A549 (cell line): ENCODE results near the gene SPECC1L.

Experiments
- CTCF ChIP-seq: fragments of >200 bp; sonication (Bioruptor Twin); formaldehyde crosslinking; IDR thresholded peaks from 3 replicates; pipeline ENCODE4 v1.5.1; 2016
- POLR2A ChIP-seq: IDR thresholded peaks from 2 replicates; pipeline ENCODE4 v1.6.1; 2012; ENCODE audit warnings: mild to moderate bottlenecking, low read length
- ZNF302 ChIP-seq: fragments of 250-450 bp; sonication (Bioruptor Pico); IDR thresholded peaks from 2 replicates; pipeline ENCODE4 v1.9.0; 2021; ENCODE audit warnings: inconsistent platforms, mild to moderate bottlenecking, moderate library complexity

DNA sequence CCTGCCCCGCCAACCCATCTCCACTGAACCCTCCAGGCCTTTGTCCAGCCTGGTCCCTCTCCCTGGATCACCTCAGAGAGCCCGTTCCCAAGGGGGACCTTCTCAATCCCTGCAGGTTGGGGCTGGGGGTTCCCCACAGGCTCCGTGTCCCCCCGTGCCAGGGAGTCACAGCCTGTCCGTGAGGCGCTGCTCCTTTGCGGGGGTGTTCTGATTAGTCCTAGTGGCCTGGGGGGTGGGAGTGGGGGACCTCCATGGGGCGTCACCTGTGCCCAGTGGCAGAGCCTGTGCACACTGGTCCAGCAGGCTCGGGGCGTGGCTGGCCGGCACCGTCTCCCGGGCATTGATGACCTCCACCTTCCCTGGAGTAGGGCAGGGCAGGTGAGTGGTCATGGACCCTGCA, 37.4 kb upstream of the SPECC1L start:
- no peak for TF ChIP-seq CTCF
- no peak for TF ChIP-seq ZNF302
- TF ChIP-seq POLR2A = no peak
